Uterus (tissue), 4 donors: ENCODE results near the gene TUB. TPM values are rescaled to one million over a fixed set of nuclear protein-coding genes. Genes with fewer than 3 reads are reported as not detected.

ENCODE experiments used
- DNase-seq, 2 donors: peaks; one replicate each; pipeline ENCODE4 v3.0.0-alpha.2; 2019 to 2020
- H3K27ac ChIP-seq, 2 donors: fragments of 200-600 bp; sonication (generic); 1 replicate in 1 of 2; 2 replicates in 1 of 2; pipeline ENCODE4 v1.5.1; 2016 to 2018
- H3K27me3 ChIP-seq, 2 donors: fragments of 200-600 bp; sonication (generic); one replicate each; pipeline ENCODE4 v1.5.1; 2018 to 2019; ENCODE audit warnings: control low read depth in 1 of 2
- H3K36me3 ChIP-seq, 2 donors: fragments of 200-600 bp; sonication (generic); one replicate each; pipeline ENCODE4 v1.5.1; 2019; ENCODE audit warnings: control low read depth in 1 of 2
- H3K4me1 ChIP-seq, 2 donors: fragments of 200-600 bp; sonication (generic); one replicate each; pipeline ENCODE4 v1.5.1; 2018 to 2019; ENCODE audit warnings: control low read depth in 1 of 2
- H3K4me3 ChIP-seq, 2 donors: fragments of 200-600 bp; sonication (generic); 1 replicate in 1 of 2; 2 replicates in 1 of 2; pipeline ENCODE4 v1.5.1; 2018 to 2019; ENCODE audit warnings: mild to moderate bottlenecking in 1 of 2
- H3K9me3 ChIP-seq, 2 donors: fragments of 200-600 bp; sonication (generic); one replicate each; pipeline ENCODE4 v1.5.1; 2019; ENCODE audit warnings: control low read depth in 1 of 2
- POLR2A ChIP-seq, 2 donors: fragments of 450-650 bp; IDR thresholded peaks; one replicate each; pipeline ENCODE4 v1.6.1; 2016; ENCODE audit warnings: antibody characterized with exemption in 2 of 2, mild to moderate bottlenecking in 1 of 2, moderate library complexity in 1 of 2
- intact Hi-C: fragments of 100-400 bp; cut with DNase I; formaldehyde crosslinking; loops from one replicate; pipeline ENCODE4 v1.15.1; 2023; ENCODE audit warnings: low total_unique reads
- total RNA-seq, 4 donors: library from RNA; depleted of rRNA in 3 of 4; stranded (reverse); fragments of >200 nt in 3 of 4; gene quantifications; one replicate each; pipeline versions ENCODE4 v1.1.0 to v1.2.4, GENCODE V29; 2014 to 2023
- TF ChIP-seq, protein P1 (sequence below), 4 experiments: fragments of 200-600 bp in 2 of 4; fragments of 450-650 bp in 2 of 4; sonication (generic) in 2 of 4; IDR thresholded peaks; one replicate each; pipeline ENCODE4 v1.5.1; 2016 to 2019; ENCODE audit warnings: antibody characterized with exemption in 4 of 4, mild to moderate bottlenecking in 2 of 4, moderate library complexity in 1 of 4
- donor health status: DM: yes; HTN: yes; CAD: no.

The TUB gene
- total RNA-seq, 4 donors from 2014 or later: 12.6 to 57.4 (median 37.8) TPM

DNA sequence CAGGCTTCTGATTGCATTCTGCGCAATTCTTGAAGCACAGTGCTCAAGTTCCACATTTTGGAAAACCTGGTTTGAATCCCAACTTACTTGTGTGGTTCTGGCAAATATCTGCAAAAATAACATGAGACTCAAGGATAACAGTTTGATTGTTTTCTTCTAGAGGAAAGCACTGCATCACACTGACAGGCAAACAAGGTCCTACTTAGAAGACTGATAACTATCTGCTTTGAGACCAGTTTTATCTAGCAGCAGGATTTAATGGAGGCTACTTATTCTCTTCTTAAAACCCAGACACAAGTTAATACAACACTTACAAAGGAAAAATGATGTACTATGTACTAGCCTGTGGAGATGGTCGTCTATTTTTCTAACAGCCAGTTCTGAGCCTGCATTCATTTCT is 46.4 kb downstream of the TUB start:
- Histone ChIP-seq H3K9me3 (no peaks in the 10 kb centered on the region), H3K4me3 (no peak overlapping the region), H3K27ac (no peak overlapping the region), H3K27me3 (no peaks in the 10 kb centered on the region), H3K4me1 (no peaks in the 10 kb centered on the region), H3K36me3 (no peaks in the 10 kb centered on the region)
- TF ChIP-seq POLR2A (IDR thresholded peaks at IDR 0.05): no peak
- TF ChIP-seq, protein P1, sequence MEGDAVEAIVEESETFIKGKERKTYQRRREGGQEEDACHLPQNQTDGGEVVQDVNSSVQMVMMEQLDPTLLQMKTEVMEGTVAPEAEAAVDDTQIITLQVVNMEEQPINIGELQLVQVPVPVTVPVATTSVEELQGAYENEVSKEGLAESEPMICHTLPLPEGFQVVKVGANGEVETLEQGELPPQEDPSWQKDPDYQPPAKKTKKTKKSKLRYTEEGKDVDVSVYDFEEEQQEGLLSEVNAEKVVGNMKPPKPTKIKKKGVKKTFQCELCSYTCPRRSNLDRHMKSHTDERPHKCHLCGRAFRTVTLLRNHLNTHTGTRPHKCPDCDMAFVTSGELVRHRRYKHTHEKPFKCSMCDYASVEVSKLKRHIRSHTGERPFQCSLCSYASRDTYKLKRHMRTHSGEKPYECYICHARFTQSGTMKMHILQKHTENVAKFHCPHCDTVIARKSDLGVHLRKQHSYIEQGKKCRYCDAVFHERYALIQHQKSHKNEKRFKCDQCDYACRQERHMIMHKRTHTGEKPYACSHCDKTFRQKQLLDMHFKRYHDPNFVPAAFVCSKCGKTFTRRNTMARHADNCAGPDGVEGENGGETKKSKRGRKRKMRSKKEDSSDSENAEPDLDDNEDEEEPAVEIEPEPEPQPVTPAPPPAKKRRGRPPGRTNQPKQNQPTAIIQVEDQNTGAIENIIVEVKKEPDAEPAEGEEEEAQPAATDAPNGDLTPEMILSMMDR (IDR thresholded peaks at IDR 0.05): no peak
- intact Hi-C loops: no loop called here
- no peak for DNase-seq

- no peak for TF ChIP-seq POLR2A (IDR thresholded peaks at IDR 0.05)
- TF ChIP-seq, protein P1 (IDR thresholded peaks at IDR 0.05): no peak
- Histone ChIP-seq H3K36me3 (no peaks in the 10 kb centered on the region), H3K4me3 (no peak overlapping the region), H3K27me3 (no peaks in the 10 kb centered on the region), H3K9me3 (no peaks in the 10 kb centered on the region), H3K27ac (no peak overlapping the region), H3K4me1 (no peaks in the 10 kb centered on the region)
- DNase-seq: no peak
- intact Hi-C loops: no loop called here
Observed at GRCh38 chr11:8138526-8138925, 57.5 kb downstream of the TUB start.

DNA sequence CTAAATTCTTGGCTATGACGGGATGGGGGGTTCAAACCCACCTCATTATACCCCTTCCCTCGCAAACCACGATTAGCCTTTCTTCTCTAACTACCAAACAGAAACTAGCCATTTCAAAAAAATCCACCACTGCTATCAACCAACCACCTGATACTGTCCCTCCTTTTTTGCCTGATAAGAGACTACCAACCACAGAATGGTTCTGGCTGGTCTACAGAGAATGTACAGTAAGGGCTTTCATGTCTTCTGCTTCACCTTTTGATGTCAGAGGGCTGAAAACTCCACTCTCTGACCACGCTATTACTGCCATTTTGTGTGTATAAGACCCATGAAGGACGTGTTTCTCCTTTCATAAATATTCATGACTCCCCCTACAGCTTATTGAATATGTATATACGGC is 68.7 kb downstream of the TUB start:
- no peak for DNase-seq
- H3K4me1 ChIP-seq: no peaks in the 10 kb centered on the region
- H3K27me3 ChIP-seq: no peaks in the 10 kb centered on the region
- no peaks in the 10 kb centered on the region for H3K36me3 ChIP-seq
- intact Hi-C loops: no loop called here
- H3K27ac ChIP-seq: no peak overlapping the region
- no peaks in the 10 kb centered on the region for H3K9me3 ChIP-seq
- no peak overlapping the region for H3K4me3 ChIP-seq
- no peak for TF ChIP-seq POLR2A (IDR thresholded peaks at IDR 0.05)
- TF ChIP-seq, protein P1 (IDR thresholded peaks at IDR 0.05): no peak

Other genes starting within 250 kb of the TUB start
- not detected for gene OR10A6, start 149.9 kb upstream of the TUB start, total RNA-seq
- not detected for gene OR10A3, start 139.5 kb upstream of the TUB start, total RNA-seq
- not detected for gene NLRP10, start 115.8 kb upstream of the TUB start, total RNA-seq
- 100 to 1,000 TPM in 3 of 4 donors, 10 to 100 TPM in 1; 97.9 to 261 (median 213) TPM for gene EIF3F, start 93.9 kb upstream of the TUB start, total RNA-seq
- 10 to 100 TPM in 2 of 4 donors, 1 to 10 TPM in 2; 7.9 to 28.4 (median 18.5) TPM for gene RIC3, start 87.8 kb downstream of the TUB start, total RNA-seq
- gene LMO1, start 182.7 kb downstream of the TUB start, total RNA-seq: not detected